ENCODE measurements around the gene WARS2. TPM values are rescaled to one million over a fixed set of nuclear protein-coding genes. Genes with fewer than 3 reads are reported as not detected.
A peak's percentile ranks its signal among the peaks of the same experiment; 100 is the strongest.

The WARS2 gene
- total and polyA plus RNA-seq, 12 donors: 5.1 to 35.9 (median 20.9) TPM

DNA sequence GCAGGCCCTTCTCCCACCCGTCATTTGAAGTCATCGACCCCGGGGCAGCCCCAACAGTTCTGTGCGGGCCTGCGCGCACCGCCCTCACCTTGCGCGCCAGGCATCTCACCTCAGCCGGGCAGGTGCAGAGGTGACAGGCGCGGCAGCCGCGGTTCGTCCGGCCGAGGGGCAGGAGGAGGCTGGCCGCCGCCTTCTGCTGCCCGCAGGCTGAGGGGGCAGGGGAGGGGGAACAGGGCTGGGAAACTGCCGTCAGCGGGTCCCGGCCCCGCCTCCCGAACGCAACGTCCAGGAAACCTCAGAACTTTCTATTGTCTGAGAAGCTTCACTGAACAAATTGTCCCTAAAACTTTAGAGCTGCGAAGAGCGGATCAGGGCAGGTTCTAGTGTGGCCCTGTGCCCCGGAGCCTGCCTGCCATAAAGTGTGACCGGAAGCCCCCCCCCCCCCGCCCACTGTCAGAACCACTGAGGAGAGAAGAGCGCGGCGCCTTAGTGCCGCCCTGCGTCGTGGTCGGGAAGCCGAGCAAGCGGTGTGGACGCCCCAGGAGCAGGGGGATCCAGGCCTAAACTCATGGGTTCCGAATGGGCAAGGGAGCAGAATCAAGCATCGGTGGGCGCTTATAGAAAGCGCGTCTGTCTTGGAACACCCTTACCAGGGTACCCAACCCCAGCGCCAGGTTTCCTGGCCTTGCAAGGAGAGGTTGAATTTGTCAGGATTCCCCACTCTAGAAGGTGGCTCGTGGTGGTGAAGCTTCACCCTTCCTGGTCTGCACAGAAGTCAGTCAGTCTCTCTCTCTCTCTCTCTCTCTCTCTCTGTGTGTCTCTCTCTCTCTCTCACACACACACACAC, 139.0 kb downstream of the WARS2 start:
- Histone ChIP-seq H3K27me3 (peaks cover 91% of the 10 kb centered on the region), H3K4me3 (peak overlapping the region in 1 of 4 donors; percentile 8), H3K36me3 (replicated peaks in 1 of 2) (no peaks in the 10 kb centered on the region), H3K9me3 (replicated peaks in 1 of 3) (no peaks in the 10 kb centered on the region), H3K4me1 (replicated peaks in 1 of 2) (peaks cover 0 to 14% of the 10 kb centered on the region in 2 donors), H3K27ac (no peak overlapping the region)
- TF ChIP-seq CTCF (IDR thresholded peaks at IDR 0.05) (no peak), POLR2A (IDR thresholded peaks at IDR 0.05) (no peak)
- peak in 1 of 7 donors; percentile 44 for DNase-seq
- intact Hi-C loops (cut with DNase I): loop anchor here in 1 of 2 donors (10.0 kb wide), 1 partner anchor 847 kb away; no protein-coding TSS in a partner anchor
- WGBS, 4 donors: 2 to 3% (median 2%) methylated on average over 32 to 49 of the region's 49 CpGs

GRCh38 chr1:119000371-119001180, 139.9 kb downstream of the WARS2 start:
- H3K9me3 ChIP-seq (replicated peaks in 1 of 3): no peaks in the 10 kb centered on the region
- H3K4me3 ChIP-seq: peak overlapping the region in 1 of 4 donors; percentile 8
- peaks cover 91% of the 10 kb centered on the region for H3K27me3 ChIP-seq
- H3K27ac ChIP-seq: no peak overlapping the region
- peak in 1 of 7 donors; percentile 35 for DNase-seq
- intact Hi-C loops (cut with DNase I): loop anchor here in 1 of 2 donors (10.0 kb wide), 1 partner anchor 846 kb away; no protein-coding TSS in a partner anchor
- WGBS, 4 donors: 5 to 12% (median 6%) methylated on average over 26 to 44 of the region's 44 CpGs
- TF ChIP-seq CTCF (IDR thresholded peaks at IDR 0.05) (no peak), POLR2A (IDR thresholded peaks at IDR 0.05) (no peak)
- peaks cover 0 to 14% of the 10 kb centered on the region in 2 donors for H3K4me1 ChIP-seq (replicated peaks in 1 of 2)
- no peaks in the 10 kb centered on the region for H3K36me3 ChIP-seq (replicated peaks in 1 of 2)

DNA sequence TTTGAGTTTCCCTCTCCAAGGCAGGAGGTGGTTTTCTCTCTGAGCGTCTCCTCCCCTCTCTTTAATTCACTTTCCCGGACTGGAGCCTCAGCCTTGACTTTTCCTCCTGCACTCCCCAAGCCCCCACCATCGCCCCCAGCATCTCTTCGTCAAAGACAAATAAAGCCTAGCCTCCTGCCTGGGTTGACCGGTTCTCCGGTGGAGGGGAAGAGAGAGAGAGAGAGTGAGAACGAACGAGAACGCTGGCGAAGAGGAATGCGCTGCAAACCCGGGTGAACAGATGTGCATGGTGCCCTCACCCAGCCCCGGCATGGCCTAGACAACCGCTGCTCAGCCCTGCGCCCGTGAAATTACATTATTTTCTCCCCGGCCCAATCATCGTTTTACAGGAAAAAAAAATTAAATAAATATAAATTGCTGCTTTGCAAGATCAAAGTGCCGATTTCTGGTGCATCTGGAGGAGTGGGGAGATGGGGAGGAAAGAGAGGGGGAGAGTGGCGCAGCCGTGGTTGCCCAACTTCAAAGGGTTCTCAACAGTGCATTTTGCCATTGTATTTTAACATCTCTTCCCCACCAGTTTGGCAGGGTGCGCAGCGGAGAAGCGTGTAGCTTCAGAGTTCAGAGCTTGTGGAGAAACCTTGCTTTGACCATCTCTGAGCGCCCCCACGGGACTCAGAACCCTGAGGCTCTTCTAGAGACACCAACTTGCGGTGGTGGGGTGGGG, 140.9 kb downstream of the WARS2 start:
- Histone ChIP-seq H3K27me3 (peaks cover 91% of the 10 kb centered on the region), H3K9me3 (replicated peaks in 1 of 3) (no peaks in the 10 kb centered on the region), H3K4me3 (no peak overlapping the region), H3K4me1 (replicated peaks in 1 of 2) (peaks cover 0 to 14% of the 10 kb centered on the region in 2 donors), H3K27ac (no peak overlapping the region), H3K36me3 (replicated peaks in 1 of 2) (no peaks in the 10 kb centered on the region)
- DNase-seq: no peak
- TF ChIP-seq CTCF (IDR thresholded peaks at IDR 0.05) (no peak), POLR2A (IDR thresholded peaks at IDR 0.05) (no peak)
- intact Hi-C loops (cut with DNase I): loop anchor here in 1 of 2 donors (10.0 kb wide), 1 partner anchor 845 kb away; no protein-coding TSS in a partner anchor
- WGBS, 4 donors: 8 to 12% (median 10%) methylated on average over 24 to 27 of the region's 27 CpGs

All from adrenal gland (tissue), 12 donors.